Tibial nerve (tissue), 3 donors: ENCODE measurements around the gene COX6B1.

Experiments used
- POLR2A ChIP-seq, 2 donors: fragments of 450-650 bp; IDR thresholded peaks; one replicate each; pipeline ENCODE4 v1.6.1; 2017; ENCODE audit warnings: antibody characterized with exemption in 2 of 2, mild to moderate bottlenecking in 2 of 2, moderate library complexity in 2 of 2
- TF ChIP-seq, protein P1 (sequence below), 5 experiments: fragments of 200-600 bp in 3 of 5; fragments of 450-650 bp in 2 of 5; sonication (generic) in 3 of 5; IDR thresholded peaks; one replicate each; pipeline ENCODE4 v1.5.1; 2016 to 2019; ENCODE audit warnings: antibody characterized with exemption in 5 of 5, mild to moderate bottlenecking in 3 of 5, moderate library complexity in 2 of 5

DNA sequence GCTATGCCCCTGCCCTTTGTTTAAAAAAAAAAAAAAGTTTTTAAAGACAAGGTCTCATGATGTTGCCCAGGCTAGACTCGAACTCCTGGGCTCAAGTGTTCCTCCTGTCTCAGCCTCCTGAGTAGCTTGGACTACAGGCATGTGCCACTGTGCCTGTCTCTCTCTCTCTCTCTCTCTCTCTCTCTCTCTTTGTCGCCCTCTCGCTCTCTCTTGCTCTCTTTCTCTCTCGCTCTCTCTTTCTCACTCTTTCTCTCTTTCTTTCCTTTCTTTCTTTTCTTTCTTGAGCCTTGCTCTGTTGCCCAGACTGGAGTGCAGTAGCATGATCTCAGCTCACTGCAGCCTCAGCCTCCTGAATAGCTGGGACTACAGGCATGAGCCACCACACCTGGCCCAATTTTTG lies 7.5 kb downstream of the COX6B1 start:
- TF ChIP-seq, protein P1, sequence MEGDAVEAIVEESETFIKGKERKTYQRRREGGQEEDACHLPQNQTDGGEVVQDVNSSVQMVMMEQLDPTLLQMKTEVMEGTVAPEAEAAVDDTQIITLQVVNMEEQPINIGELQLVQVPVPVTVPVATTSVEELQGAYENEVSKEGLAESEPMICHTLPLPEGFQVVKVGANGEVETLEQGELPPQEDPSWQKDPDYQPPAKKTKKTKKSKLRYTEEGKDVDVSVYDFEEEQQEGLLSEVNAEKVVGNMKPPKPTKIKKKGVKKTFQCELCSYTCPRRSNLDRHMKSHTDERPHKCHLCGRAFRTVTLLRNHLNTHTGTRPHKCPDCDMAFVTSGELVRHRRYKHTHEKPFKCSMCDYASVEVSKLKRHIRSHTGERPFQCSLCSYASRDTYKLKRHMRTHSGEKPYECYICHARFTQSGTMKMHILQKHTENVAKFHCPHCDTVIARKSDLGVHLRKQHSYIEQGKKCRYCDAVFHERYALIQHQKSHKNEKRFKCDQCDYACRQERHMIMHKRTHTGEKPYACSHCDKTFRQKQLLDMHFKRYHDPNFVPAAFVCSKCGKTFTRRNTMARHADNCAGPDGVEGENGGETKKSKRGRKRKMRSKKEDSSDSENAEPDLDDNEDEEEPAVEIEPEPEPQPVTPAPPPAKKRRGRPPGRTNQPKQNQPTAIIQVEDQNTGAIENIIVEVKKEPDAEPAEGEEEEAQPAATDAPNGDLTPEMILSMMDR (IDR thresholded peaks at IDR 0.05), result no peak
- no peak for TF ChIP-seq POLR2A (IDR thresholded peaks at IDR 0.05)
